Body of pancreas (tissue), 4 donors: ENCODE data around the gene EPS8. TPM values are rescaled to one million over a fixed set of nuclear protein-coding genes. Genes with fewer than 3 reads are reported as not detected.

Experiments
- ATAC-seq: fragments of 150-250 bp; one replicate; pipeline ENCODE4 v1.9.1; 2016
- DNase-seq, 4 donors: peaks; one replicate each; pipeline ENCODE4 v3.0.0-alpha.2; 2019
- H3K27ac ChIP-seq, 4 donors: fragments of 200-600 bp; sonication (generic); 1 replicate in 3 of 4; 2 replicates in 1 of 4; pipeline versions ENCODE4 v1.5.1 to v1.6.1; 2016 to 2019; ENCODE audit warnings: mild to moderate bottlenecking in 1 of 4, mixed read lengths in 1 of 4, moderate library complexity in 1 of 4
- H3K27me3 ChIP-seq, 2 donors: fragments of 200-600 bp; sonication (generic); one replicate each; pipeline ENCODE4 v1.6.0; 2016; ENCODE audit warnings: mild to moderate bottlenecking in 1 of 2
- H3K36me3 ChIP-seq, 2 donors: fragments of 200-600 bp; sonication (generic); replicated peaks in 1 of 2; 2 replicates each; pipeline ENCODE4 v1.5.1; 2016; ENCODE audit warnings: low read depth in 2 of 2; ENCODE audit not compliant: insufficient read depth in 1 of 2
- H3K4me1 ChIP-seq: fragments of 200-600 bp; sonication (generic); one replicate; pipeline ENCODE4 v1.6.0; 2016
- H3K4me3 ChIP-seq, 2 donors: fragments of 200-600 bp; sonication (generic); 1 replicate in 1 of 2; 2 replicates in 1 of 2; pipeline ENCODE4 v1.5.1; 2016 to 2019
- H3K9me3 ChIP-seq, 3 donors: fragments of 200-600 bp; sonication (generic); 1 replicate in 2 of 3; 2 replicates in 1 of 3; pipeline ENCODE4 v1.5.1; 2016
- CTCF ChIP-seq, 7 experiments: fragments of 450-650 bp in 4 of 7; fragments of 200-600 bp in 3 of 7; sonication (generic) in 3 of 7; IDR thresholded peaks; one replicate each; pipeline ENCODE4 v1.5.1; 2016 to 2019; ENCODE audit warnings: antibody characterized with exemption in 7 of 7
- POLR2A ChIP-seq, 3 donors: fragments of 450-650 bp; IDR thresholded peaks; one replicate each; pipeline ENCODE4 v1.6.1; 2016; ENCODE audit warnings: antibody characterized with exemption in 3 of 3, mild to moderate bottlenecking in 2 of 3
- WGBS, 2 donors: methylation state at CpG; one replicate each; pipeline ENCODE4 v1.1.5; 2017; 5-methylcytosine and 5-hydroxymethylcytosine counted together
- intact Hi-C: fragments of 100-400 bp; cut with DNase I; formaldehyde crosslinking; loops from one replicate; pipeline ENCODE4 v1.15.1; 2023
- total RNA-seq, 2 donors: library from RNA; depleted of rRNA; stranded (reverse); fragments of >200 nt; gene quantifications; one replicate each; pipeline ENCODE4 v1.1.0, GENCODE V29; 2016

The EPS8 gene
- total RNA-seq, 2 donors from 2014 or later: 31.6 to 41.2 TPM

GRCh38 chr12:15688838-15689625, 100.2 kb downstream of the EPS8 start:
- 67 to 82% methylated on average over 6 of the region's 6 CpGs for WGBS, 2 donors
- H3K4me3 ChIP-seq: no peak overlapping the region

GRCh38 chr12:15688202-15688736, 100.9 kb downstream of the EPS8 start:
- H3K4me1 ChIP-seq: peaks cover 23% of the 10 kb centered on the region
- H3K9me3 ChIP-seq: no peaks in the 10 kb centered on the region
- no peak overlapping the region for H3K4me3 ChIP-seq
- peak overlapping the region in 1 of 4 donors; percentile 62 for H3K27ac ChIP-seq
- TF ChIP-seq POLR2A (IDR thresholded peaks at IDR 0.05): peak in 2 of 3 donors; percentile 54 to 70
- no peak for TF ChIP-seq CTCF (IDR thresholded peaks at IDR 0.05)
- peak; percentile 52 to 81 (median 61) for DNase-seq
- H3K27me3 ChIP-seq: no peaks in the 10 kb centered on the region
- H3K36me3 ChIP-seq: no peaks in the 10 kb centered on the region
- WGBS, 2 donors: 70% methylated on average over 8 of the region's 8 CpGs
- intact Hi-C loops: no loop called here
- no peak for ATAC-seq

More at GRCh38 chr12:15688838-15689625, 100.2 kb downstream of the EPS8 start:
- Histone ChIP-seq H3K36me3 (no peaks in the 10 kb centered on the region), H3K27me3 (no peaks in the 10 kb centered on the region), H3K4me1 (peaks cover 23% of the 10 kb centered on the region), H3K27ac (peak overlapping the region in 1 of 4 donors; percentile 62), H3K9me3 (no peaks in the 10 kb centered on the region)
- TF ChIP-seq CTCF (IDR thresholded peaks at IDR 0.05) (no peak), POLR2A (IDR thresholded peaks at IDR 0.05) (no peak)
- ATAC-seq (no peak), DNase-seq (no peak)
- intact Hi-C loops: no loop called here

- intact Hi-C loops: no loop called here
- no peak for DNase-seq
- Histone ChIP-seq H3K4me1 (peaks cover 27% of the 10 kb centered on the region), H3K27ac (no peak overlapping the region), H3K9me3 (no peaks in the 10 kb centered on the region), H3K4me3 (no peak overlapping the region), H3K36me3 (no peaks in the 10 kb centered on the region), H3K27me3 (no peaks in the 10 kb centered on the region)
- ATAC-seq: no peak
- TF ChIP-seq POLR2A (IDR thresholded peaks at IDR 0.05) (no peak), CTCF (IDR thresholded peaks at IDR 0.05) (no peak)
These were observed 101.6 kb downstream of the EPS8 start for GRCh38 chr12:15687583-15687982.

GRCh38 chr12:15684896-15685658, 104.1 kb downstream of the EPS8 start:
- WGBS, 2 donors: 90 to 91% methylated on average over 6 of the region's 6 CpGs
- H3K4me3 ChIP-seq: no peak overlapping the region
- intact Hi-C loops: no loop called here
- H3K27me3 ChIP-seq: no peaks in the 10 kb centered on the region
- DNase-seq: no peak
- H3K9me3 ChIP-seq: no peaks in the 10 kb centered on the region
- peaks cover 0 to 1% of the 10 kb centered on the region in 2 donors for H3K36me3 ChIP-seq
- ATAC-seq: no peak
- H3K4me1 ChIP-seq: peaks cover 21% of the 10 kb centered on the region
- TF ChIP-seq CTCF (IDR thresholded peaks at IDR 0.05): no peak
- no peak for TF ChIP-seq POLR2A (IDR thresholded peaks at IDR 0.05)
- H3K27ac ChIP-seq: no peak overlapping the region
